OCI-LY7 (cell line): ENCODE measurements around the gene AHCYL1. TPM values are rescaled to one million over a fixed set of nuclear protein-coding genes. Genes with fewer than 3 reads are reported as not detected.
A peak's percentile ranks its signal among the peaks of the same experiment; 100 is the strongest.

Experiments
- BruUV-seq: library from RNA; stranded (reverse); fragments of 400-500 nt; replicated peaks from 2 replicates; lab custom pipeline; 2021; lab: Mats Ljungman, UMichigan
- CTCF ChIA-PET: fragments of 300-600 bp; sonication (Branson Sonifier 250); formaldehyde crosslinking; loops from one replicate; lab custom pipeline; 2022; ENCODE audit warnings: antibody characterized with exemption; ENCODE audit not compliant: unreplicated experiment; lab: Charles Lee
- POLR2A ChIA-PET: fragments of 300-600 bp; sonication (Branson Sonifier 250); formaldehyde crosslinking; loops from one replicate; lab custom pipeline; 2022; ENCODE audit warnings: antibody characterized with exemption; lab: Charles Lee
- DNase-seq: peaks from one replicate; pipeline ENCODE4 v3.0.0-alpha.2; 2015; ENCODE audit warnings: low spot score
- H2AFZ ChIP-seq: fragments of 200-600 bp; sonication (generic), shearing (Covaris generic); 2 replicates; pipeline ENCODE4 v1.6.1; 2014; ENCODE audit warnings: mild to moderate bottlenecking, antibody characterized with exemption, low read length, moderate library complexity
- H3K27ac ChIP-seq: fragments of 200-600 bp; sonication (generic); 2 replicates; pipeline ENCODE4 v1.5.1; 2014; ENCODE audit warnings: mixed run types, low read depth, mild to moderate bottlenecking, moderate library complexity, low read length, inconsistent platforms; ENCODE audit not compliant: poor library complexity, severe bottlenecking
- H3K36me3 ChIP-seq: fragments of 200-600 bp; sonication (generic); 2 replicates; pipeline ENCODE4 v1.6.1; 2014; ENCODE audit warnings: mild to moderate bottlenecking, antibody characterized with exemption, low read length, moderate library complexity, mixed read lengths; ENCODE audit not compliant: insufficient read depth
- H3K4me1 ChIP-seq: fragments of 200-600 bp; sonication (generic); 2 replicates; pipeline ENCODE4 v1.5.1; 2014; ENCODE audit warnings: mild to moderate bottlenecking, low read length; ENCODE audit not compliant: insufficient read depth, poor library complexity, severe bottlenecking
- H3K4me2 ChIP-seq: fragments of 200-600 bp; sonication (generic); 2 replicates; pipeline ENCODE4 v1.6.1; 2014; ENCODE audit warnings: mild to moderate bottlenecking, low read length
- H3K4me3 ChIP-seq: fragments of 200-600 bp; sonication (generic); 2 replicates; pipeline ENCODE4 v1.5.1; 2014; ENCODE audit warnings: mild to moderate bottlenecking, low read depth, low read length; ENCODE audit not compliant: poor library complexity, severe bottlenecking
- H3K79me2 ChIP-seq: fragments of 200-600 bp; sonication (generic); 2 replicates; pipeline ENCODE4 v1.6.1; 2016; ENCODE audit warnings: low read depth, mild to moderate bottlenecking, low read length, moderate library complexity, mixed read lengths; ENCODE audit not compliant: insufficient read depth
- H3K9me2 ChIP-seq: fragments of 200-600 bp; sonication (generic); 2 replicates; pipeline ENCODE4 v1.6.1; 2016; ENCODE audit warnings: mild to moderate bottlenecking, low read length, mixed read lengths; ENCODE audit not compliant: insufficient read depth
- H3K9me3 ChIP-seq: fragments of 200-600 bp; sonication (generic); 2 replicates; pipeline ENCODE4 v1.6.1; 2014; ENCODE audit warnings: mild to moderate bottlenecking, mixed run types, low read length, mixed read lengths
- H4K20me1 ChIP-seq: fragments of 200-600 bp; sonication (generic); 2 replicates; pipeline ENCODE4 v1.6.1; 2014; ENCODE audit warnings: mild to moderate bottlenecking, antibody characterized with exemption, low read length, moderate library complexity, mixed read lengths; ENCODE audit not compliant: insufficient read depth
- CTCF ChIP-seq: fragments of 200-600 bp; sonication (generic); conservative IDR thresholded peaks from 2 replicates; pipeline ENCODE4 v1.5.1; 2014; ENCODE audit warnings: mild to moderate bottlenecking, antibody characterized with exemption, low read length, moderate library complexity, mixed read lengths
- EZH2phosphoT487 ChIP-seq: fragments of 200-600 bp; sonication (generic); IDR thresholded peaks from 2 replicates; pipeline ENCODE4 v1.6.1; 2018; ENCODE audit warnings: low read depth, borderline replicate concordance, mild to moderate bottlenecking, mixed run types, antibody characterized with exemption, low read length, moderate library complexity, mixed read lengths
- intact Hi-C: fragments of 100-400 bp; cut with micrococcal nuclease; formaldehyde crosslinking; loops from one replicate; pipeline ENCODE4 v1.10.0; 2022; ENCODE audit not compliant: unreplicated experiment
- total RNA-seq, 2 experiments: library from RNA; depleted of rRNA in 1 of 2; stranded (reverse); fragments of >200 nt in 1 of 2; shearing (Covaris generic) in 1 of 2; gene quantifications; 2 replicates each; pipeline ENCODE4 v1.2.3, GENCODE V29; 2014 to 2022

The AHCYL1 gene
- total RNA-seq, 2 experiments from 2014 or later, result 20.5 to 45.5 TPM

- Histone ChIP-seq H3K36me3 (no peaks in the 10 kb centered on the region), H3K4me2 (no peak overlapping the region), H2AFZ (no peak overlapping the region), H4K20me1 (no peaks in the 10 kb centered on the region), H3K79me2 (no peaks in the 10 kb centered on the region), H3K27ac (no peak overlapping the region), H3K4me3 (no peak overlapping the region), H3K9me3 (no peaks in the 10 kb centered on the region), H3K4me1 (no peaks in the 10 kb centered on the region), H3K9me2 (no peaks in the 10 kb centered on the region)
- no peak for DNase-seq
- intact Hi-C loops, result loop anchor here (1.0 to 5.0 kb wide), 2 partner anchors 63 to 337 kb away; no protein-coding TSS in a partner anchor
- BruUV-seq, result no TSS peak
- TF ChIP-seq CTCF (no peak), EZH2phosphoT487 (no peak)
- ChIA-PET CTCF (interaction anchor here (1.0 kb wide), 1 partner anchor 337 kb away, joined by 3 read pairs; no protein-coding TSS in a partner anchor), POLR2A (no interaction called here)
These were observed 5.0 kb upstream of the AHCYL1 start for GRCh38 chr1:109979489-109980091.

DNA sequence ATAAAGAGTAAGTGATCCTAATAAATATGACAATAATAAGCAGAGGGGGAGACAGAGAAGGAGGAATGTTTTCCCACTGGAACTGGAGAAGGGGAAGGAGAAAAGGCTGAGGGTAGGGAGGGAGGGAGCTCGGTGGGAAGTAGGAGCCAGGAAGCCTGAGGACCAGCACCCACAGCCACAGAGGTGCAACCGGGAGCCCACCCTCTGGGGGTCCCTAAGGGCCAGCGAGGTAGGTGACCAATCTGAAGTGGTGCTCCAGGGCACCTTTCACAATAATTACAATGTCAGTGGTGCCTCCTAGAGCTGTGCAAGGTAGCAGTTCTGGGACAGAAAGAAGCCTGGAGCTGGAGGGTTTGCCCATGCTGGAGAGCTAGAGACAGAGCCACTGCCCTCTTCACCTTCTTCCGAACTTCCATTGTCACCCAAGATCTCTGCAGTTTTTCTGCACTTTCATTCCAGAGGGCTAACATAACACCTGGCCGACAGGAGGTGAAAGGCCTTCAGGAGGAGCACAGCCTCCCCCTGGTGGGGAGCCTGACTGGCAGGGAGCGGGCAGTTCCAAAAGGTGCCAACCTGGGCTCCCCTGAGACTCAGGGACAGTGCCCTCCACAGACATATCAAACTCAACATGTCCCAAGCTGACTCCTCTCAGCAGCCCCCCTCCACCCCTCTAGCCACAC lies 4.1 kb upstream of the AHCYL1 start:
- peaks cover 3% of the 10 kb centered on the region for H3K4me1 ChIP-seq
- H3K9me3 ChIP-seq, result no peaks in the 10 kb centered on the region
- POLR2A ChIA-PET, result interaction anchor here (0.5 kb wide), 1 partner anchor 11 kb away, joined by 3 read pairs; no protein-coding TSS in a partner anchor
- TF ChIP-seq EZH2phosphoT487 (no peak), CTCF (0 out of 2 replicates have a peak, but pooled peaks have one; percentile 33)
- no peak overlapping the region for H3K4me3 ChIP-seq
- no peaks in the 10 kb centered on the region for H3K9me2 ChIP-seq
- CTCF ChIA-PET, result interaction anchor here (1.3 kb wide), 1 partner anchor 206 kb away, joined by 5 read pairs; no protein-coding TSS in a partner anchor
- intact Hi-C loops, result loop anchor here (1.0 to 5.0 kb wide), 2 partner anchors 64 to 338 kb away; no protein-coding TSS in a partner anchor
- H3K4me2 ChIP-seq, result no peak overlapping the region
- H2AFZ ChIP-seq, result no peak overlapping the region
- H3K27ac ChIP-seq, result no peak overlapping the region
- H3K36me3 ChIP-seq, result no peaks in the 10 kb centered on the region
- H3K79me2 ChIP-seq, result peaks cover 6% of the 10 kb centered on the region; the same call in 1 of the 2 replicates
- DNase-seq, result no peak
- BruUV-seq, result no TSS peak
- no peaks in the 10 kb centered on the region for H4K20me1 ChIP-seq
